Right atrium auricular region (tissue), 2 donors: ENCODE results near the gene JAKMIP3. TPM values are rescaled to one million over a fixed set of nuclear protein-coding genes. Genes with fewer than 3 reads are reported as not detected.

ENCODE experiments used
- DNase-seq: peaks from one replicate; pipeline ENCODE4 v3.0.0-alpha.2; 2019; ENCODE audit warnings: low spot score
- H3K27ac ChIP-seq, 2 donors: fragments of 200-600 bp; sonication (generic); 1 replicate in 1 of 2; 2 replicates in 1 of 2; pipeline ENCODE4 v1.5.1; 2016 to 2019
- H3K27me3 ChIP-seq, 2 donors: fragments of 200-600 bp; sonication (generic); one replicate each; pipeline versions ENCODE4 v1.5.1 to v1.6.0; 2017 to 2019
- H3K36me3 ChIP-seq: fragments of 200-600 bp; sonication (generic); one replicate; pipeline ENCODE4 v1.5.1; 2016
- H3K4me1 ChIP-seq, 2 donors: fragments of 200-600 bp; sonication (generic); one replicate each; pipeline versions ENCODE4 v1.5.1 to v1.6.0; 2017 to 2019
- H3K4me3 ChIP-seq, 2 donors: fragments of 200-600 bp; sonication (generic); 1 replicate in 1 of 2; 2 replicates in 1 of 2; pipeline ENCODE4 v1.5.1; 2017 to 2019; ENCODE audit warnings: mild to moderate bottlenecking in 1 of 2, moderate library complexity in 1 of 2
- H3K9me3 ChIP-seq, 2 donors: fragments of 200-600 bp; sonication (generic); one replicate each; pipeline ENCODE4 v1.5.1; 2019
- CTCF ChIP-seq, 2 donors: fragments of 200-600 bp; sonication (generic); IDR thresholded peaks; one replicate each; pipeline ENCODE4 v1.5.1; 2019; ENCODE audit warnings: antibody characterized with exemption in 2 of 2
- total RNA-seq, 2 donors: library from RNA; depleted of rRNA; stranded (reverse); fragments of >200 nt; gene quantifications; one replicate each; pipeline ENCODE4 v1.1.0, GENCODE V29; 2016

The JAKMIP3 gene
- total RNA-seq, 2 donors from 2014 or later, result 0.20 to 0.44 TPM

GRCh38 chr10:132045324-132045723, 20.4 kb upstream of the JAKMIP3 start:
- H3K36me3 ChIP-seq, result no peaks in the 10 kb centered on the region

DNA sequence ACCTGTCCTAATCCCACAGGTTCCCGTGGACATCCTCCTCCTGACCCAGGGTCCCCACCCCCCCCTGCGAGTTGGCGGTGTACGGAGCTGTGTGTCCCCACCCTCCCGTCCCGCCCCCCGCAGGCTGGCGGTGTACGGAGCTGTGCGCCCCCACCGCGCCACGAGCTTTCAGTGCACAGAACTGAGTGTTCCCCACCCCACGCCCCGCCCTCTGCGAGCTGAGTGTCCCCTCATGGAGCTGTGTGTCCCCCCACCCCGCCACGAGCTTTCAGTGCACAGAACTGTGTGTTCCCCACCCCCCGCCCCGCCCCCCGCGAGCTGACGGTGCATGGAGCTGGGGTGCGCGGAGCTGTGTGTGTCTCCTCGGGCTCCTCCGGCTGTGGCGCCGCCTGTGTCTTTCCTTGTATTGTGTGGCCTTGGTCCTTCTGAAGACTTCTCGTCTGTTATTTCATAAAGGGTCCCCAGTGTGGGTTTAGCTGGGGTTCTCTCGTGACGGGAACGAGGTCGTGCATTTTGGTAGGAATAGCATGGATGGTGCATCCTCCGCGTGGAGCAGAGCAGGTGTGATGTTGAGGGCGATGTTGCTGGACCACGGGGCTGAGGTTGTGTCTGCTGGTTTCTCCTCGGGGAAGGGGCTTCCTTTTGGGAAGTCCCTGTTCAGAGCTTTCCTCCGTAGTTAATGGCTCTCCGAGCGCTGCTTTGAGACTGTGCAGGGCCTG, 18.0 kb upstream of the JAKMIP3 start:
- peaks cover 4 to 17% of the 10 kb centered on the region in 2 donors for H3K9me3 ChIP-seq
- no peak overlapping the region for H3K27ac ChIP-seq
- H3K4me1 ChIP-seq, result no peaks in the 10 kb centered on the region
- H3K27me3 ChIP-seq, result no peaks in the 10 kb centered on the region
- no peak for TF ChIP-seq CTCF (IDR thresholded peaks at IDR 0.05)
- no peak overlapping the region for H3K4me3 ChIP-seq
- no peaks in the 10 kb centered on the region for H3K36me3 ChIP-seq
- DNase-seq, result no peak

More at GRCh38 chr10:132045324-132045723, 20.4 kb upstream of the JAKMIP3 start:
- Histone ChIP-seq H3K27ac (no peak overlapping the region), H3K9me3 (no peaks in the 10 kb centered on the region), H3K4me1 (no peaks in the 10 kb centered on the region), H3K27me3 (no peaks in the 10 kb centered on the region), H3K4me3 (no peak overlapping the region)
- no peak for TF ChIP-seq CTCF (IDR thresholded peaks at IDR 0.05)
- DNase-seq, result no peak

DNA sequence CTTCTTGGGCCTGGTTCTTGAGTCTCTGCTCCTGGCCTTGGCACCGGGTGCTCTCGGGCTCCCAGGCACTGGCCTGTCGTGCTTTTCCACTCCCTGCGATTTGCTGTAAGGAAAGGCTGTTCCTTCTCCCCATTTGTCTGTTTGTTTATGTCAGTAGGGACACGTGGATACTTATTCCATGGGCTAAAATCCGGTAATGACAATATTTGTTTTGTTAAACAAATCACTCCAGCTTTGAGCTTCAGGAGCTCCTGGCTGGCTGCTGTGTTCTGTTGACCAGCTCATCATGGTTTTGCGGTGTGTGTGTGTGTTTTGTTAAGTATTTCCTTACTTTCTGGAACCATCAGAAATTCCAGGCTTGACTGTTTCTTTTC, 17.5 kb upstream of the JAKMIP3 start:
- TF ChIP-seq CTCF (IDR thresholded peaks at IDR 0.05), result no peak
- Histone ChIP-seq H3K27ac (no peak overlapping the region), H3K4me3 (no peak overlapping the region), H3K4me1 (no peaks in the 10 kb centered on the region), H3K27me3 (no peaks in the 10 kb centered on the region), H3K9me3 (peaks cover 4 to 22% of the 10 kb centered on the region in 2 donors), H3K36me3 (no peaks in the 10 kb centered on the region)
- DNase-seq, result no peak

GRCh38 chr10:132050191-132050590, 15.6 kb upstream of the JAKMIP3 start:
- H3K36me3 ChIP-seq, result no peaks in the 10 kb centered on the region
- no peak overlapping the region for H3K27ac ChIP-seq
- H3K4me3 ChIP-seq, result no peak overlapping the region
- no peak for DNase-seq
- H3K4me1 ChIP-seq, result no peaks in the 10 kb centered on the region
- H3K9me3 ChIP-seq, result peaks cover 4 to 22% of the 10 kb centered on the region in 2 donors
- no peak for TF ChIP-seq CTCF (IDR thresholded peaks at IDR 0.05)
- no peaks in the 10 kb centered on the region for H3K27me3 ChIP-seq

DNA sequence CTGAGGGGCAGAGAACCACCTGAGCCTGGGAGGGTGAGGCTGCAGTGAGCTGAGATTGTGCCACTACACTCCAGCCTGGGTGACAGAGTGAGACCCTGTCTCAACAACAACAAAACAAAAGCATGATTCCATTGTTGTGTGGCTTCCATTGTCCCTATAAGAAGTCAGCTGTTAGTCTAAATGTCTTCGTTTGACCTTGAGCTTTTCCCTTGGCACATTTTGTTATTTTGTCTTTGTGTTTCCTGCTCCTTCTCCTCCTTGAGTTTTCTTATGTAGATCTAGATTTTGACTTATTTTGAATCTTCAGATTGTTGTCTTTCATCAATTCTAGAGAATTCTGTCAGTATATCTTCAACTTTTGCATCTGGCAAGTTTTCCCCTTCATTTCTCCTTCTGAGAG, 13.6 kb upstream of the JAKMIP3 start:
- H3K27me3 ChIP-seq, result no peaks in the 10 kb centered on the region
- no peak for TF ChIP-seq CTCF (IDR thresholded peaks at IDR 0.05)
- no peak overlapping the region for H3K4me3 ChIP-seq
- DNase-seq, result no peak
- no peaks in the 10 kb centered on the region for H3K4me1 ChIP-seq
- H3K27ac ChIP-seq, result no peak overlapping the region
- peaks cover 4 to 22% of the 10 kb centered on the region in 2 donors for H3K9me3 ChIP-seq
- H3K36me3 ChIP-seq, result no peaks in the 10 kb centered on the region

- no peak for TF ChIP-seq CTCF (IDR thresholded peaks at IDR 0.05)
- DNase-seq, result no peak
- Histone ChIP-seq H3K27me3 (no peaks in the 10 kb centered on the region), H3K27ac (no peak overlapping the region), H3K4me1 (no peaks in the 10 kb centered on the region), H3K36me3 (no peaks in the 10 kb centered on the region), H3K9me3 (peaks cover 4 to 22% of the 10 kb centered on the region in 2 donors), H3K4me3 (no peak overlapping the region)
Observed at GRCh38 chr10:132054564-132054963, 11.2 kb upstream of the JAKMIP3 start.
